WTC11 (cell line): ENCODE measurements around the gene CDKN1C. TPM values are rescaled to one million over a fixed set of nuclear protein-coding genes. Genes with fewer than 3 reads are reported as not detected.

Source experiments
- ATAC-seq: fragments of 200-7000 bp; cut with Tn5 transposase; 2 replicates; pipeline ENCODE4 v1.10.0; 2021; ENCODE audit warnings: mild to moderate bottlenecking, moderate library complexity
- CTCF ChIA-PET: fragments of 300-600 bp; sonication (Branson Sonifier 250); formaldehyde crosslinking; loops from one replicate; lab custom pipeline; 2021; ENCODE audit warnings: antibody characterized with exemption; lab: Charles Lee
- POLR2A ChIA-PET: fragments of 350-600 bp; sonication (Branson Sonifier 250); formaldehyde crosslinking; loops from one replicate; lab custom pipeline; 2021; ENCODE audit warnings: antibody characterized with exemption; lab: Charles Lee
- DNase-seq: peaks from one replicate; pipeline ENCODE4 v3.0.0; 2021; ENCODE audit warnings: low spot score
- H3K27ac Mint-ChIP-seq: 2 replicates; pipeline ENCODE4 v1.8.0; 2021; ENCODE audit warnings: mixed read lengths
- H3K27me3 Mint-ChIP-seq: 2 replicates; pipeline ENCODE4 v1.8.0; 2021; ENCODE audit warnings: low read depth, mild to moderate bottlenecking, moderate library complexity, mixed read lengths
- H3K36me3 Mint-ChIP-seq: 2 replicates; pipeline ENCODE4 v1.8.0; 2021; ENCODE audit warnings: mixed read lengths
- H3K4me1 Mint-ChIP-seq: 2 replicates; pipeline ENCODE4 v1.8.0; 2022; ENCODE audit warnings: mixed read lengths
- H3K4me3 Mint-ChIP-seq: 2 replicates; pipeline ENCODE4 v1.8.0; 2021; ENCODE audit warnings: mild to moderate bottlenecking, moderate library complexity, mixed read lengths
- H3K9me3 Mint-ChIP-seq: 2 replicates; pipeline ENCODE4 v1.8.0; 2021; ENCODE audit warnings: mixed read lengths
- EMX1 ChIP-seq: fragments of 250-450 bp; sonication (Bioruptor Pico); IDR thresholded peaks from 2 replicates; pipeline ENCODE4 v1.8.0; 2021; ENCODE audit warnings: mild to moderate bottlenecking
- ETV6 ChIP-seq: sonication (generic); formaldehyde crosslinking; IDR thresholded peaks from 2 replicates; pipeline ENCODE4 v1.8.1; 2022; ENCODE audit warnings: mild to moderate bottlenecking, missing genetic modification reagents
- FOXK1 ChIP-seq: sonication (generic); formaldehyde crosslinking; IDR thresholded peaks from 2 replicates; pipeline ENCODE4 v1.8.0; 2022; ENCODE audit warnings: mild to moderate bottlenecking, moderate library complexity, missing genetic modification reagents
- GRHL2 ChIP-seq: fragments of 250-450 bp; sonication (Bioruptor Pico); IDR thresholded peaks from 2 replicates; pipeline ENCODE4 v1.8.0; 2022; ENCODE audit warnings: mild to moderate bottlenecking, moderate library complexity; ENCODE audit not compliant: insufficient replicate concordance, severe bottlenecking
- HMGA2 ChIP-seq: fragments of 250-450 bp; sonication (Bioruptor Pico); IDR thresholded peaks from 2 replicates; pipeline ENCODE4 v1.4.0; 2021; ENCODE audit warnings: mild to moderate bottlenecking, moderate library complexity
- JUN ChIP-seq: sonication (generic); formaldehyde crosslinking; IDR thresholded peaks from 2 replicates; pipeline ENCODE4 v1.8.0; 2023; ENCODE audit warnings: mild to moderate bottlenecking, missing genetic modification reagents
- OVOL2 ChIP-seq: fragments of 250-450 bp; sonication (Bioruptor Pico); IDR thresholded peaks from 2 replicates; pipeline ENCODE4 v1.9.0; 2021; ENCODE audit warnings: mild to moderate bottlenecking, borderline replicate concordance
- PRDM15 ChIP-seq: sonication (generic); formaldehyde crosslinking; IDR thresholded peaks from 2 replicates; pipeline ENCODE4 v1.8.0; 2022; ENCODE audit warnings: missing genetic modification reagents
- RELA ChIP-seq: sonication (generic); formaldehyde crosslinking; IDR thresholded peaks from 2 replicates; pipeline ENCODE4 v1.8.1; 2022; ENCODE audit warnings: missing genetic modification reagents, mild to moderate bottlenecking, borderline replicate concordance
- SOX15 ChIP-seq: fragments of 250-450 bp; sonication (Bioruptor Pico); IDR thresholded peaks from 2 replicates; pipeline ENCODE4 v1.9.0; 2021; ENCODE audit warnings: mild to moderate bottlenecking
- STAT6 ChIP-seq: sonication (generic); formaldehyde crosslinking; conservative IDR thresholded peaks from 2 replicates; pipeline ENCODE4 v1.8.1; 2023; ENCODE audit warnings: mild to moderate bottlenecking, low read depth, missing genetic modification reagents, moderate library complexity
- USF1 ChIP-seq: sonication (generic); formaldehyde crosslinking; IDR thresholded peaks from 2 replicates; pipeline ENCODE4 v1.8.0; 2022; ENCODE audit warnings: mild to moderate bottlenecking, missing genetic modification reagents
- ZNF138 ChIP-seq: sonication (generic); formaldehyde crosslinking; conservative IDR thresholded peaks from 2 replicates; pipeline ENCODE4 v1.8.1; 2022; ENCODE audit warnings: mild to moderate bottlenecking, moderate library complexity, missing genetic modification reagents
- ZNF423 ChIP-seq: fragments of 250-450 bp; sonication (Bioruptor Pico); IDR thresholded peaks from 2 replicates; pipeline ENCODE4 v2.1.2; 2022; ENCODE audit warnings: mild to moderate bottlenecking, moderate library complexity
- ZNF671 ChIP-seq: fragments of 250-450 bp; sonication (Bioruptor Pico); IDR thresholded peaks from 2 replicates; pipeline ENCODE4 v1.8.0; 2021; ENCODE audit warnings: mild to moderate bottlenecking
- total RNA-seq: library from RNA; stranded (reverse); gene quantifications from 3 replicates; pipeline ENCODE4 v1.2.3, GENCODE V29; 2021
- TF ChIP-seq, protein P1 (sequence below): fragments of 200-600 bp; IDR thresholded peaks from 2 replicates; pipeline ENCODE4 v1.8.0; 2022; ENCODE audit warnings: antibody characterized with exemption
- TF ChIP-seq, protein P2 (sequence below): sonication (generic); formaldehyde crosslinking; IDR thresholded peaks from 2 replicates; pipeline ENCODE4 v1.8.1; 2023; ENCODE audit warnings: mild to moderate bottlenecking, missing genetic modification reagents, moderate library complexity

CDKN1C gene
- total RNA-seq, 1 experiment from 2014 or later: 25.0 TPM

GRCh38 chr11:2860636-2861035 lies 24.9 kb downstream of the CDKN1C start:
- Mint-ChIP-seq H3K27me3 (peaks cover 67% of the 10 kb centered on the region), H3K27ac (no peak overlapping the region; the same call in 1 of the 2 replicates), H3K36me3 (no peaks in the 10 kb centered on the region), H3K4me3 (no peak overlapping the region), H3K4me1 (peaks cover 25% of the 10 kb centered on the region), H3K9me3 (no peaks in the 10 kb centered on the region)
- ATAC-seq (no peak), DNase-seq (no peak)
- POLR2A ChIA-PET: no interaction called here
- TF ChIP-seq ZNF138 (CRISPR knock-in tag): no peak
- TF ChIP-seq PRDM15: peak; percentile 93
- CTCF ChIA-PET: interaction anchor here (0.6 to 1.6 kb wide), 4 partner anchors 9 to 350 kb away, joined by 3 to 5 read pairs (median 3); no protein-coding TSS in a partner anchor

DNA sequence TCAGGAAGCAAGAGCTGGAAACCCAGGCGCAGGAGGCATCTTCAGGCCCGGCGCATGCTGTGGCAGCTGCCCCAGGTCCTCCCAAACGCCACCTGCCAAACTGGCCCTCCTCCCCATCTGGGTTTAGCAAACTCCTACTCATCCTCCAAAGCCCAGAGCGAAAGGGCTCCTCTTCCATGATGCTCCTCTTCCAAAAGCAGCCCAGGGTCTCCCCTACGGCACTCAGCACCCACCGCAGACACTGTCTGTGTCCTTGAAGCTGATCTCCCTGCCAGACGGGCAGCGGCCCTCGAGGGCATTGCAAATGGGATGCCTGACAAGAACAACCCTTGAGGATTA lies 25.9 kb downstream of the CDKN1C start:
- peaks cover 22% of the 10 kb centered on the region for H3K4me1 Mint-ChIP-seq
- H3K36me3 Mint-ChIP-seq: no peaks in the 10 kb centered on the region
- POLR2A ChIA-PET: no interaction called here
- TF ChIP-seq HMGA2 (CRISPR knock-in tag) (no peak), GRHL2 (CRISPR knock-in tag) (no peak), PRDM15 (no peak), EMX1 (CRISPR knock-in tag) (no peak)
- TF ChIP-seq, protein P1, sequence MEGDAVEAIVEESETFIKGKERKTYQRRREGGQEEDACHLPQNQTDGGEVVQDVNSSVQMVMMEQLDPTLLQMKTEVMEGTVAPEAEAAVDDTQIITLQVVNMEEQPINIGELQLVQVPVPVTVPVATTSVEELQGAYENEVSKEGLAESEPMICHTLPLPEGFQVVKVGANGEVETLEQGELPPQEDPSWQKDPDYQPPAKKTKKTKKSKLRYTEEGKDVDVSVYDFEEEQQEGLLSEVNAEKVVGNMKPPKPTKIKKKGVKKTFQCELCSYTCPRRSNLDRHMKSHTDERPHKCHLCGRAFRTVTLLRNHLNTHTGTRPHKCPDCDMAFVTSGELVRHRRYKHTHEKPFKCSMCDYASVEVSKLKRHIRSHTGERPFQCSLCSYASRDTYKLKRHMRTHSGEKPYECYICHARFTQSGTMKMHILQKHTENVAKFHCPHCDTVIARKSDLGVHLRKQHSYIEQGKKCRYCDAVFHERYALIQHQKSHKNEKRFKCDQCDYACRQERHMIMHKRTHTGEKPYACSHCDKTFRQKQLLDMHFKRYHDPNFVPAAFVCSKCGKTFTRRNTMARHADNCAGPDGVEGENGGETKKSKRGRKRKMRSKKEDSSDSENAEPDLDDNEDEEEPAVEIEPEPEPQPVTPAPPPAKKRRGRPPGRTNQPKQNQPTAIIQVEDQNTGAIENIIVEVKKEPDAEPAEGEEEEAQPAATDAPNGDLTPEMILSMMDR: no peak
- DNase-seq (no peak), ATAC-seq (no peak)
- no peaks in the 10 kb centered on the region for H3K9me3 Mint-ChIP-seq
- CTCF ChIA-PET: no interaction called here
- no peak overlapping the region for H3K4me3 Mint-ChIP-seq
- H3K27ac Mint-ChIP-seq: no peak overlapping the region
- peaks cover 65% of the 10 kb centered on the region for H3K27me3 Mint-ChIP-seq

DNA sequence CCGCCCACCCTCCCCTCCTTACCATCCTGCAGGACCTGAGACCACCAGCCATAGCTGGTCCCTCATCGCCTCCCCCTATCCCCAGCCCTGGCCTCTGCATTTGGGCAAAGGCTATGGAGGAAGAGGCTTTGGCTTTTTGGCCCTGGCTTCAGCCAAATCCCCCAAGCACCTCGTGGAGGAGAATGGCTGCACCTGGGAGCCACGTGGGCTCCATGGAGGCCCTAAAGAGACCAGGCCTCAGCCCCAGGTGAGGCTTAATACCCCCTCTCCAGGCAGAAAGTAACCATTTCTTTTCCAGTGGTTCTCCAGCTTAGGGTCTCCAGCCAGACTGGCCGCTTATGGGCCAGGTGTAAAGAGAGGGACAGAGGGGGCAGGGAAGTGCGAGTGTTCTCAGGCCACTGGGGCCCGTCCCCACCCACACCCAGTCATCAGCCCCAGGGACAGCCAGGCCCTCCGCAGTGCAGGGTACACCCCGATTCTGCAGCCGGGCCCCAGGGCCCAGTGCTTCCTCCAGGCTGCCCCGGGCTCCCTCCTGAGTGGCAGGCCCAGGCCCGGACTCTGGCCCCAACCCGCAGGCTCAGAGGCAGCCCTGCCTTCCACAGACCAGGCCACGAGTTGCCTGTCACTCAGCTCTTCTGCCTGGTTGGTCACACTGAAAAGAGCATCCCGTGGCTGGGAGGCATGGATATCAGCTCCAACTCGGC lies 26.4 kb downstream of the CDKN1C start:
- DNase-seq: no peak
- H3K4me3 Mint-ChIP-seq: no peak overlapping the region
- CTCF ChIA-PET: interaction anchor here (1.1 kb wide), 1 partner anchor 167 kb away, joined by 3 read pairs; no protein-coding TSS in a partner anchor
- no peaks in the 10 kb centered on the region for H3K9me3 Mint-ChIP-seq
- peaks cover 16% of the 10 kb centered on the region for H3K4me1 Mint-ChIP-seq
- no peaks in the 10 kb centered on the region for H3K36me3 Mint-ChIP-seq
- POLR2A ChIA-PET: no interaction called here
- no peak overlapping the region for H3K27ac Mint-ChIP-seq
- peaks cover 65% of the 10 kb centered on the region for H3K27me3 Mint-ChIP-seq
- ATAC-seq: no peak
- no peak for TF ChIP-seq USF1 (CRISPR knock-in tag)
- TF ChIP-seq RELA (CRISPR knock-in tag): no peak
- TF ChIP-seq FOXK1 (CRISPR knock-in tag): no peak
- no peak for TF ChIP-seq ZNF423 (CRISPR knock-in tag)
- no peak for TF ChIP-seq ZNF671
- no peak for TF ChIP-seq OVOL2 (CRISPR knock-in tag)
- TF ChIP-seq ETV6 (CRISPR knock-in tag): no peak
- TF ChIP-seq, protein P2, sequence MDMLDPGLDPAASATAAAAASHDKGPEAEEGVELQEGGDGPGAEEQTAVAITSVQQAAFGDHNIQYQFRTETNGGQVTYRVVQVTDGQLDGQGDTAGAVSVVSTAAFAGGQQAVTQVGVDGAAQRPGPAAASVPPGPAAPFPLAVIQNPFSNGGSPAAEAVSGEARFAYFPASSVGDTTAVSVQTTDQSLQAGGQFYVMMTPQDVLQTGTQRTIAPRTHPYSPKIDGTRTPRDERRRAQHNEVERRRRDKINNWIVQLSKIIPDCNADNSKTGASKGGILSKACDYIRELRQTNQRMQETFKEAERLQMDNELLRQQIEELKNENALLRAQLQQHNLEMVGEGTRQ: no peak
- TF ChIP-seq GRHL2 (CRISPR knock-in tag): no peak
- TF ChIP-seq STAT6: no peak
- no peak for TF ChIP-seq JUN (CRISPR knock-in tag)
- TF ChIP-seq SOX15 (CRISPR knock-in tag): no peak
